Endothelial cell of umbilical vein (primary cell): ENCODE results near the gene NDST3. TPM values are rescaled to one million over a fixed set of nuclear protein-coding genes. Genes with fewer than 3 reads are reported as not detected.

Experiments used
- BruUV-seq: library from RNA; stranded (reverse); fragments of 400-500 nt; replicated peaks from 2 replicates; lab custom pipeline; 2021; lab: Mats Ljungman, UMichigan
- CTCF ChIA-PET: fragments of 300-600, 350-600 bp; sonication (Branson Sonifier 250); formaldehyde crosslinking; loops from one replicate; lab custom pipeline; 2021; ENCODE audit warnings: antibody characterized with exemption, inconsistent platforms; lab: Charles Lee
- POLR2A ChIA-PET: fragments of 300-600, 350-600 bp; sonication (Branson Sonifier 250); formaldehyde crosslinking; loops from one replicate; lab custom pipeline; 2021; ENCODE audit warnings: antibody characterized with exemption, inconsistent platforms; lab: Charles Lee
- DNase-seq: peaks from one replicate; pipeline ENCODE4 v3.0.0-alpha.2; 2011; ENCODE audit warnings: low read depth, low spot score
- FAIRE-seq: peaks from 2 replicates; lab custom pipeline; 2011; peaks lifted over from hg19 to GRCh38; lab: Jason Lieb, UNC
- H2AFZ ChIP-seq: 2 replicates; pipeline ENCODE4 v1.6.0; 2012; ENCODE audit warnings: low read depth, low read length, control low read depth, inconsistent platforms
- H3K27ac ChIP-seq: 2 replicates; pipeline ENCODE4 v1.5.1; 2011; ENCODE audit warnings: low read depth, mild to moderate bottlenecking, control low read depth, low read length, moderate library complexity; ENCODE audit not compliant: insufficient read depth
- H3K27me3 ChIP-seq, 2 experiments: 2 replicates each; pipeline versions ENCODE4 v1.6.0 to v1.6.1; 2011; ENCODE audit warnings: low read length in 2 of 2, mixed read lengths in 1 of 2; ENCODE audit not compliant: control insufficient read depth in 2 of 2, insufficient read depth in 2 of 2
- H3K36me3 ChIP-seq, 2 experiments: 2 replicates in 1 of 2; 3 replicates in 1 of 2; pipeline ENCODE4 v1.5.1; 2011; ENCODE audit warnings: low read length in 2 of 2, mild to moderate bottlenecking in 1 of 2, moderate library complexity in 1 of 2; ENCODE audit not compliant: control insufficient read depth in 2 of 2, insufficient read depth in 2 of 2; ENCODE audit errors: extremely low read depth in 1 of 2
- H3K4me1 ChIP-seq: 3 replicates; pipeline ENCODE4 v1.5.1; 2011; ENCODE audit warnings: mild to moderate bottlenecking, low read length; ENCODE audit not compliant: control insufficient read depth, insufficient read depth; ENCODE audit errors: extremely low read depth
- H3K4me2 ChIP-seq: 2 replicates; pipeline ENCODE4 v1.6.1; 2011; ENCODE audit warnings: low read length, control low read depth, mixed read lengths; ENCODE audit not compliant: insufficient read depth
- H3K4me3 ChIP-seq, 3 experiments: fragments of 200-600 bp in 1 of 3; sonication (generic), shearing (Covaris generic) in 1 of 3; replicated peaks in 1 of 3; 2 replicates each; pipeline ENCODE4 v1.5.1; 2011 to 2016; ENCODE audit warnings: control low read depth in 3 of 3, low read length in 3 of 3, mild to moderate bottlenecking in 2 of 3, inconsistent platforms in 1 of 3, low read depth in 1 of 3, moderate library complexity in 1 of 3; ENCODE audit not compliant: insufficient read depth in 1 of 3
- H3K79me2 ChIP-seq: 2 replicates; pipeline ENCODE4 v1.6.0; 2012; ENCODE audit warnings: low read length, inconsistent platforms; ENCODE audit not compliant: control insufficient read depth, insufficient read depth
- H3K9ac ChIP-seq: replicated peaks from 2 replicates; pipeline ENCODE3; 2011; ENCODE audit warnings: low read length, control low read depth; ENCODE audit not compliant: insufficient read depth; ENCODE audit errors: extremely low read depth
- H3K9me1 ChIP-seq: replicated peaks from 3 replicates; pipeline ENCODE4 v1.6.0; 2011; ENCODE audit warnings: mild to moderate bottlenecking, low read length; ENCODE audit not compliant: control insufficient read depth, insufficient read depth; ENCODE audit errors: extremely low read depth
- H3K9me3 ChIP-seq: replicated peaks from 2 replicates; pipeline ENCODE4 v1.5.1; 2012; ENCODE audit warnings: low read length, inconsistent platforms; ENCODE audit not compliant: control insufficient read depth, insufficient read depth
- H4K20me1 ChIP-seq: replicated peaks from 2 replicates; pipeline ENCODE3; 2011; ENCODE audit warnings: mild to moderate bottlenecking, low read length; ENCODE audit not compliant: control insufficient read depth, insufficient read depth; ENCODE audit errors: extremely low read depth
- CTCF ChIP-seq, 2 donors: IDR thresholded peaks; 1 replicate in 1 of 2; 2 replicates in 1 of 2; pipeline ENCODE4 v1.5.1; 2011; ENCODE audit warnings: low read length in 2 of 2, mild to moderate bottlenecking in 2 of 2, moderate library complexity in 2 of 2, control low read depth in 1 of 2, inconsistent platforms in 1 of 2, low read depth in 1 of 2; ENCODE audit not compliant: insufficient read depth in 1 of 2; ENCODE audit errors: extremely low read depth in 1 of 2
- EZH2 ChIP-seq: IDR thresholded peaks from 2 replicates; pipeline ENCODE4 v1.6.1; 2012; ENCODE audit warnings: borderline replicate concordance, low read depth, mild to moderate bottlenecking, moderate library complexity, low read length, inconsistent platforms; ENCODE audit not compliant: severe bottlenecking
- FOS ChIP-seq: IDR thresholded peaks from 2 replicates; pipeline ENCODE4 v1.6.1; 2011; ENCODE audit warnings: mild to moderate bottlenecking, low read length, moderate library complexity, borderline replicate concordance; ENCODE audit not compliant: insufficient read depth
- GATA2 ChIP-seq: IDR thresholded peaks from 2 replicates; pipeline ENCODE4 v1.7.0; 2011; ENCODE audit warnings: low read depth, mild to moderate bottlenecking, moderate library complexity, mixed read lengths, low read length; ENCODE audit not compliant: insufficient read length, insufficient read depth
- JUN ChIP-seq: IDR thresholded peaks from 2 replicates; pipeline ENCODE4 v1.6.1; 2011; ENCODE audit warnings: borderline replicate concordance, low read depth; ENCODE audit not compliant: insufficient read length, insufficient read depth
- MYC ChIP-seq: IDR thresholded peaks from one replicate; pipeline ENCODE4 v1.6.1; 2011; ENCODE audit warnings: mild to moderate bottlenecking, low read depth, low read length
- POLR2A ChIP-seq: IDR thresholded peaks from 2 replicates; pipeline ENCODE4 v1.6.1; 2012; ENCODE audit warnings: low read depth, mild to moderate bottlenecking, control low read depth, low read length
- POLR2AphosphoS5 ChIP-seq: IDR thresholded peaks from 2 replicates; pipeline ENCODE4 v1.6.1; 2012; ENCODE audit warnings: low read depth, mild to moderate bottlenecking, control low read depth, low read length, moderate library complexity; ENCODE audit not compliant: insufficient read depth
- dilution Hi-C: fragments of 300-500 bp; cut with MboI; formaldehyde crosslinking; loops from one replicate; pipeline ENCODE4 v1.15.0; 2019; ENCODE audit warnings: low sequenced_read_pairs; ENCODE audit not compliant: extremely low pct_ligation_motif_present
- intact Hi-C: fragments of 100-400 bp; cut with micrococcal nuclease; formaldehyde crosslinking; loops from one replicate; pipeline ENCODE4 v1.10.0; 2022
- polyA plus RNA-seq, 4 experiments: library from polyadenylated mRNA; depleted of rRNA in 3 of 4; stranded (reverse) in 3 of 4; unstranded in 1 of 4; fragments of >200 nt; gene quantifications; 2 replicates each; pipeline versions ENCODE4 v1.2.1 to v1.2.3, GENCODE V29; 2011 to 2012; ENCODE audit warnings: missing spikeins in 1 of 4
- total RNA-seq: library from RNA; stranded (reverse); gene quantifications from 2 replicates; pipeline ENCODE4 v1.2.3, GENCODE V29; 2021
- TF ChIP-seq, protein P1 (sequence below): IDR thresholded peaks from 2 replicates; pipeline ENCODE4 v1.6.1; 2011; ENCODE audit not compliant: insufficient read depth, insufficient read length

The NDST3 gene
- total and polyA plus RNA-seq, 2 donors (not counting 3 experiments of a cell fraction or from before 2014, with no cell fraction given): 0.04 TPM; not detected in 1

DNA sequence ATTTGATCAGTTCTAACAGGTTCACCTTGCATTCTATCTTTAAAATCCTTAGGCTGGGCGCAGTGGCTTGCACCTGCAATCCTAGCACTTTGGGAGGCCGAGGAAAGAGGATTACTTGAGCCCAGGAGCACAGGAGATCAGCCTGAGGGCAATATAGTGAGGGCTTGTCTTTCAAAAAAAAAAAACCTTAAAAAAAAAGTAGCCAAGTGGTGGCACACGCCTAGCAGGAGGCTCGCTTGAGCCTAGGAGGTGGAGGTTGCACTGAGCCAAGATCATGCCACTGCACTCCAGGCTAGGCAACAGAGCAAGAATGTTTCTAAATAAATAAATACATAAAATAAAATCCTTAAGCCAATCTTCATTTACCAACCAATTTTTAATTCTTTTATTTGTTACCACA, 243.0 kb downstream of the NDST3 start:
- peaks cover 14% of the 10 kb centered on the region for H3K79me2 ChIP-seq
- H3K4me1 ChIP-seq: peaks cover 13% of the 10 kb centered on the region
- no peaks in the 10 kb centered on the region for H3K9me1 ChIP-seq
- peaks cover 8 to 17% of the 10 kb centered on the region in 2 experiments for H3K27me3 ChIP-seq
- H3K4me3 ChIP-seq: no peak overlapping the region
- ChIA-PET CTCF (no interaction called here), POLR2A (no interaction called here)
- no peaks in the 10 kb centered on the region for H4K20me1 ChIP-seq
- no peak overlapping the region for H2AFZ ChIP-seq
- intact Hi-C loops: loop anchor here (5.0 to 10.0 kb wide), 2 partner anchors 408 to 1745 kb away; partner anchors contain the start of gene METTL14
- H3K9ac ChIP-seq: no peak overlapping the region
- H3K36me3 ChIP-seq: peaks cover 3 to 4% of the 10 kb centered on the region in 2 experiments
- no peak for FAIRE-seq
- H3K4me2 ChIP-seq: no peak overlapping the region
- H3K9me3 ChIP-seq: no peaks in the 10 kb centered on the region
- no peak for DNase-seq
- TF ChIP-seq POLR2A (no peak), CTCF (IDR thresholded peaks at IDR 0.05; ENCODE audit: extremely low read depth in 1 of 2, insufficient read depth in 1 of 2, low read depth in 1 of 2, low read length in 2 of 2) (no peak), EZH2 (no peak), FOS (no peak), POLR2AphosphoS5 (no peak), MYC (no peak), GATA2 (no peak), JUN (no peak)
- TF ChIP-seq, protein P1, sequence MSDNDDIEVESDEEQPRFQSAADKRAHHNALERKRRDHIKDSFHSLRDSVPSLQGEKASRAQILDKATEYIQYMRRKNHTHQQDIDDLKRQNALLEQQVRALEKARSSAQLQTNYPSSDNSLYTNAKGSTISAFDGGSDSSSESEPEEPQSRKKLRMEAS: no peak
- no TSS peak for BruUV-seq
- dilution Hi-C loops: no loop called here
- no peak overlapping the region for H3K27ac ChIP-seq
